Endothelial cell (in vitro differentiated cells): Measurements from ENCODE around the gene MRPL42. TPM values are rescaled to one million over a fixed set of nuclear protein-coding genes. Genes with fewer than 3 reads are reported as not detected.

Experiments used
- DNase-seq: peaks from one replicate; pipeline ENCODE4 v3.0.0; 2021; ENCODE audit warnings: low spot score
- H3K27ac Mint-ChIP-seq: one replicate; pipeline ENCODE4 v1.8.0; 2021; ENCODE audit warnings: mixed read lengths, inconsistent platforms; ENCODE audit not compliant: unreplicated experiment
- H3K27me3 Mint-ChIP-seq: one replicate; pipeline ENCODE4 v1.8.0; 2021; ENCODE audit warnings: mild to moderate bottlenecking, moderate library complexity, mixed read lengths, inconsistent platforms; ENCODE audit not compliant: unreplicated experiment
- H3K36me3 Mint-ChIP-seq: one replicate; pipeline ENCODE4 v1.8.0; 2021; ENCODE audit warnings: mild to moderate bottlenecking, low read depth, mixed read lengths, inconsistent platforms; ENCODE audit not compliant: unreplicated experiment
- H3K4me1 Mint-ChIP-seq: one replicate; pipeline ENCODE4 v1.8.0; 2021; ENCODE audit warnings: mild to moderate bottlenecking, mixed read lengths, inconsistent platforms; ENCODE audit not compliant: unreplicated experiment
- H3K4me3 Mint-ChIP-seq: one replicate; pipeline ENCODE4 v1.8.0; 2021; ENCODE audit warnings: mild to moderate bottlenecking, mixed read lengths, inconsistent platforms; ENCODE audit not compliant: unreplicated experiment
- H3K9me3 Mint-ChIP-seq: one replicate; pipeline ENCODE4 v1.8.0; 2021; ENCODE audit warnings: mixed read lengths, inconsistent platforms; ENCODE audit not compliant: unreplicated experiment
- CTCF ChIP-seq: fragments of 200-600 bp; sonication (generic); IDR thresholded peaks from one replicate; pipeline ENCODE4 v1.5.0; 2021; ENCODE audit warnings: antibody characterized with exemption; ENCODE audit not compliant: unreplicated experiment
- total RNA-seq: library from RNA; stranded (reverse); fragmentation: NEBNext Ultra II Directional; extraction: Animal tissue kit (Norgen Biotek cat#: 25700); gene quantifications from one replicate; pipeline ENCODE4 v1.2.1, GENCODE V29; 2021; ENCODE audit not compliant: unreplicated experiment

Gene MRPL42
- total RNA-seq, 1 donor from 2014 or later, result 34.6 TPM

- Mint-ChIP-seq H3K36me3 (no peaks in the 10 kb centered on the region), H3K4me1 (peaks cover 2% of the 10 kb centered on the region), H3K27me3 (peaks cover 5% of the 10 kb centered on the region), H3K27ac (no peak overlapping the region), H3K9me3 (no peaks in the 10 kb centered on the region), H3K4me3 (no peak overlapping the region)
- TF ChIP-seq CTCF, result no peak
- no peak for DNase-seq
Measured at GRCh38 chr12:93447555-93448290, 19.6 kb upstream of the MRPL42 start.

GRCh38 chr12:93448796-93449195 is 18.5 kb upstream of the MRPL42 start:
- Mint-ChIP-seq H3K4me1 (no peaks in the 10 kb centered on the region), H3K9me3 (no peaks in the 10 kb centered on the region), H3K36me3 (no peaks in the 10 kb centered on the region), H3K4me3 (no peak overlapping the region), H3K27ac (no peak overlapping the region), H3K27me3 (peaks cover 3% of the 10 kb centered on the region)
- DNase-seq, result no peak
- TF ChIP-seq CTCF, result no peak

- H3K27me3 Mint-ChIP-seq, result peaks cover 3% of the 10 kb centered on the region
- H3K4me3 Mint-ChIP-seq, result no peak overlapping the region
- H3K4me1 Mint-ChIP-seq, result no peaks in the 10 kb centered on the region
- TF ChIP-seq CTCF, result no peak
- no peaks in the 10 kb centered on the region for H3K9me3 Mint-ChIP-seq
- no peak overlapping the region for H3K27ac Mint-ChIP-seq
- no peak for DNase-seq
- H3K36me3 Mint-ChIP-seq, result no peaks in the 10 kb centered on the region
Measured at GRCh38 chr12:93449277-93449676, 18.0 kb upstream of the MRPL42 start.

- no peak for DNase-seq
- TF ChIP-seq CTCF, result no peak
- Mint-ChIP-seq H3K36me3 (no peaks in the 10 kb centered on the region), H3K27ac (no peak overlapping the region), H3K4me1 (no peaks in the 10 kb centered on the region), H3K4me3 (no peak overlapping the region), H3K9me3 (no peaks in the 10 kb centered on the region), H3K27me3 (peaks cover 5% of the 10 kb centered on the region)
Measured at GRCh38 chr12:93451423-93452158, 15.7 kb upstream of the MRPL42 start.

- Mint-ChIP-seq H3K36me3 (no peaks in the 10 kb centered on the region), H3K4me1 (no peaks in the 10 kb centered on the region), H3K27me3 (peaks cover 5% of the 10 kb centered on the region), H3K27ac (no peak overlapping the region), H3K9me3 (no peaks in the 10 kb centered on the region), H3K4me3 (no peak overlapping the region)
- DNase-seq, result no peak
- no peak for TF ChIP-seq CTCF
Measured at GRCh38 chr12:93453633-93454032, 13.7 kb upstream of the MRPL42 start.
